ENCODE results near the gene PABPN1. TPM values are rescaled to one million over a fixed set of nuclear protein-coding genes. Genes with fewer than 3 reads are reported as not detected.

Gene PABPN1
- total and polyA plus RNA-seq, 2 of the 13 experiments (the other 11 are each of a cell fraction or from before 2014, with no cell fraction given), result 233 to 524 TPM

- TF ChIP-seq PATZ1 (CRISPR knock-in tag; IDR thresholded peaks at IDR 0.05) (no peak), NKX3-1 (CRISPR knock-in tag; IDR thresholded peaks at IDR 0.05) (no peak), ZNF460 (CRISPR knock-in tag; IDR thresholded peaks at IDR 0.05; ENCODE audit: borderline replicate concordance) (no peak), ZNF615 (CRISPR knock-in tag; IDR thresholded peaks at IDR 0.05; ENCODE audit: borderline replicate concordance) (no peak), RNF2 (conservative IDR thresholded peaks at IDR 0.05; ENCODE audit: low read depth) (no peak), ATM (IDR thresholded peaks at IDR 0.05; ENCODE audit: borderline replicate concordance) (no peak), ZNF281 (CRISPR knock-in tag; IDR thresholded peaks at IDR 0.05; ENCODE audit: borderline replicate concordance) (no peak), KLF13 (CRISPR knock-in tag; IDR thresholded peaks at IDR 0.05) (0 out of 2 replicates have a peak, but pooled peaks have one; percentile 89), ZNF576 (CRISPR knock-in tag; IDR thresholded peaks at IDR 0.05) (no peak), KAT2B (IDR thresholded peaks at IDR 0.05; ENCODE audit: borderline replicate concordance, low read depth, low read length) (no peak), ZC3H4 (CRISPR knock-in tag; IDR thresholded peaks at IDR 0.05; ENCODE audit: borderline replicate concordance) (peak; percentile 39; the same call in 1 of the 2 replicates), SIN3A (IDR thresholded peaks at IDR 0.05; ENCODE audit: borderline replicate concordance, low read depth, low read length) (peak; percentile 67; the same call in 1 of the 2 replicates), HMG20A (CRISPR knock-in tag; IDR thresholded peaks at IDR 0.05; ENCODE audit: borderline replicate concordance) (no peak), TRIM24 (CRISPR knock-in tag; IDR thresholded peaks at IDR 0.05) (no peak)
- TF ChIP-seq, protein P1, sequence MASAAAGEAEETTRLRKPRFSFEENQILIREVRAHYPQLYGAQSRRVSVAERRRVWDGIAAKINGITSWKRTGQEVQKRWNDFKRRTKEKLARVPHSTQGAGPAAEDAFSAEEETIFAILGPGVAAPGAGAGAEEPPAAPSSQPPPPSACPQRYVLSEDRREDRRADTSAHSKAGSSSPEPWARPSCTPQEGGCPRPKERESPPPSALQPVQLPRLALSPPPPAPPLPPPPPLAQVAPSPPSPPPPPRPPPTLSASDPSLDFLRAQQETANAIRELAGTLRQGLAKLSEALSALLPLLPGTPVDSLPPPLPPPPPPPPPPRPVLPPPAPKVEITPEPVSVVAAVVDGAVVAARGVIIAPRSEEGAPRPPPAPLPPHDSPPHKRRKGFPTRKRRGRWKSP (CRISPR knock-in tag; IDR thresholded peaks at IDR 0.05), result no peak
- TF ChIP-seq, protein P2, sequence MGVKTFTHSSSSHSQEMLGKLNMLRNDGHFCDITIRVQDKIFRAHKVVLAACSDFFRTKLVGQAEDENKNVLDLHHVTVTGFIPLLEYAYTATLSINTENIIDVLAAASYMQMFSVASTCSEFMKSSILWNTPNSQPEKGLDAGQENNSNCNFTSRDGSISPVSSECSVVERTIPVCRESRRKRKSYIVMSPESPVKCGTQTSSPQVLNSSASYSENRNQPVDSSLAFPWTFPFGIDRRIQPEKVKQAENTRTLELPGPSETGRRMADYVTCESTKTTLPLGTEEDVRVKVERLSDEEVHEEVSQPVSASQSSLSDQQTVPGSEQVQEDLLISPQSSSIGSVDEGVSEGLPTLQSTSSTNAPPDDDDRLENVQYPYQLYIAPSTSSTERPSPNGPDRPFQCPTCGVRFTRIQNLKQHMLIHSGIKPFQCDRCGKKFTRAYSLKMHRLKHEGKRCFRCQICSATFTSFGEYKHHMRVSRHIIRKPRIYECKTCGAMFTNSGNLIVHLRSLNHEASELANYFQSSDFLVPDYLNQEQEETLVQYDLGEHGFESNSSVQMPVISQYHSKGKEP (CRISPR knock-in tag; IDR thresholded peaks at IDR 0.05), result no peak
- TF ChIP-seq, protein P3, sequence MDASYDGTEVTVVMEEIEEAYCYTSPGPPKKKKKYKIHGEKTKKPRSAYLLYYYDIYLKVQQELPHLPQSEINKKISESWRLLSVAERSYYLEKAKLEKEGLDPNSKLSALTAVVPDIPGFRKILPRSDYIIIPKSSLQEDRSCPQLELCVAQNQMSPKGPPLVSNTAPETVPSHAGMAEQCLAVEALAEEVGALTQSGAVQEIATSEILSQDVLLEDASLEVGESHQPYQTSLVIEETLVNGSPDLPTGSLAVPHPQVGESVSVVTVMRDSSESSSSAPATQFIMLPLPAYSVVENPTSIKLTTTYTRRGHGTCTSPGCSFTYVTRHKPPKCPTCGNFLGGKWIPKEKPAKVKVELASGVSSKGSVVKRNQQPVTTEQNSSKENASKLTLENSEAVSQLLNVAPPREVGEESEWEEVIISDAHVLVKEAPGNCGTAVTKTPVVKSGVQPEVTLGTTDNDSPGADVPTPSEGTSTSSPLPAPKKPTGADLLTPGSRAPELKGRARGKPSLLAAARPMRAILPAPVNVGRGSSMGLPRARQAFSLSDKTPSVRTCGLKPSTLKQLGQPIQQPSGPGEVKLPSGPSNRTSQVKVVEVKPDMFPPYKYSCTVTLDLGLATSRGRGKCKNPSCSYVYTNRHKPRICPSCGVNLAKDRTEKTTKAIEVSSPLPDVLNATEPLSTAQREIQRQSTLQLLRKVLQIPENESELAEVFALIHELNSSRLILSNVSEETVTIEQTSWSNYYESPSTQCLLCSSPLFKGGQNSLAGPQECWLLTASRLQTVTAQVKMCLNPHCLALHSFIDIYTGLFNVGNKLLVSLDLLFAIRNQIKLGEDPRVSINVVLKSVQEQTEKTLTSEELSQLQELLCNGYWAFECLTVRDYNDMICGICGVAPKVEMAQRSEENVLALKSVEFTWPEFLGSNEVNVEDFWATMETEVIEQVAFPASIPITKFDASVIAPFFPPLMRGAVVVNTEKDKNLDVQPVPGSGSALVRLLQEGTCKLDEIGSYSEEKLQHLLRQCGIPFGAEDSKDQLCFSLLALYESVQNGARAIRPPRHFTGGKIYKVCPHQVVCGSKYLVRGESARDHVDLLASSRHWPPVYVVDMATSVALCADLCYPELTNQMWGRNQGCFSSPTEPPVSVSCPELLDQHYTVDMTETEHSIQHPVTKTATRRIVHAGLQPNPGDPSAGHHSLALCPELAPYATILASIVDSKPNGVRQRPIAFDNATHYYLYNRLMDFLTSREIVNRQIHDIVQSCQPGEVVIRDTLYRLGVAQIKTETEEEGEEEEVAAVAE (CRISPR knock-in tag; IDR thresholded peaks at IDR 0.05; ENCODE audit: borderline replicate concordance), result no peak
Observed at GRCh38 chr14:23300687-23301223, 20.5 kb upstream of the PABPN1 start (continued).
